Stimulated activated CD8-positive, alpha-beta memory T cell treated with anti-CD3 and anti-CD28 coated beads, Interleukin-7, amount 100 ng/mL, for 4 hours (primary cell): ENCODE data around the gene IMPA2.

Source experiments
- DNase-seq, 2 donors: peaks; one replicate each; pipeline ENCODE4 v3.0.0-alpha.2; 2020; ENCODE audit warnings: low read depth in 2 of 2

IMPA2 gene

DNA sequence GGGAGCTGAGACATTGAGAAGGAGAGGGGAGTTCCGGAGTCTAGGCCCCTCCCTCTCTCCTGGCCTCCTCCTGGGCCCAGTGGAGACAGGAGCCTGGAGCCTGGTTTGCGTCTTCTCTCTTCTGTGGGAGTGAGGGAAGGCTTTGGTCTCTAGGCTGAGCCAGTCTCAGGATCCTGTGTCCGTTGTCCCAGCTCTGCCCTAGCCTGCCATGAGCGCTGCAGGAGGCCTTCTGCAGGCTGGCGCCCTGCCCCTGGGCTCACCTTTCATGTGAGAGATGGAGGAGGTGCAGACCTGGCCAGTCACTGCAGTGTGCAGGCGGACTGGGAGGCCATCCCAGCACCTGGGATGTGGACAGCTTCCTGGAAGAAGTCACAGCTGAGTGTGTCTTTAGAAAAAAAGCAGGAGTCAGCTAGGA, 8.7 kb downstream of the IMPA2 start:
- DNase-seq, result no peak

DNA sequence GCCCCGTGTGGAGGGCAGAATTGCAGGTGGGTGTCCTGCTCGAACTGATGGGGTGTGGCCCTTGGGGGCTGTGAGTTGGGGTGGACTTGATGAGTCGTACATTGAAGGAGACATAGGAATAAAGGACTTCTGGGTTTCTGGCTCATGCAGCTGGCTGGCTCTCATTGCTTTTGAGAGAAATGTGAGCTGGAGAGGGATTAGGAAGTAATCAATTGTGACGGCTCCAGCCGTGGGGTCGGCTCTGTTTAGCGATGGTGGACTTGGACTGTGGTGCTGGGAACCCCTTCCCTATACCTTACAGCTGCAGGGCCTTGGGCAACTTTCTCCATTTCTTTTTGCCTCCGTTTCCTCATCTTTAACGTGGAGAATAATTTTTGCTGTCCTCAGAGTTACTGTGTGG, 9.2 kb downstream of the IMPA2 start:
- no peak for DNase-seq

DNA sequence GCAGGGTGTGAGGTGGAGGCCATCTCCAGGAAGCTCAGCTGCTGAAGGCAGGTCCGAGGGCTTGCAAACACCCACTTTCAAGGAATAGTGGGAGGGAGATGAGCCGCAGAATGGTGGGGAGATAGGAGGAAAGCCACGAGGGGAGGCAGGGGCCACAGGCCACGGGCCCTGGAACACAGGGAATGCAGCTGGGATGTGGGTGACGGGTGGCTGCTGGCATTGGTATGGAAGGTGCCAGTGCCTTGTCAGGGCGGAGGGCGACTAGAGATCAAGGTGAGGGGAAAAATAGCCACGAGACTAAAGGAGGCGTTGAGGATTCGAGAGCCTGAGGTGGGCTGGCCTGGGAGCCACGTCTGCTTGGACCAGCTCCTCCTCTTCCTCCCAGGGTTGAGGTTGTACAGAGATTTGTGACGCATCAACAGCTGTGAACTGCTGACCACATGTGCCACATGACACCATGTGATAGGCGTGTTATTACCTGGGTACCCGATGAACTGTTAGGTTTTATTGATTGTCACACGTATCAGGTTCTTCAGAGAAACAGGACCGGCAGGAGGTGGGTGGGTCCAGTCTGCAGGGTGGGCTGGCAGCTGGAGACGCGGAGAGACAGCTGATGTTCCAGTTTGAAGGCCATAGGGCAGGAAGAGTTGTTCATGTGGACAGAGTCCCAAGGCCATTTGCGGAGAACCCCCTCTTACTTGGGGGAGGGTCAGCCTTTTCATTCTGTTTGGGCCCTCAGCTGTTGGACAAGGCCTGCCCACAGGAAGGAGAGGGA, 9.9 kb downstream of the IMPA2 start:
- DNase-seq, result no peak

DNA sequence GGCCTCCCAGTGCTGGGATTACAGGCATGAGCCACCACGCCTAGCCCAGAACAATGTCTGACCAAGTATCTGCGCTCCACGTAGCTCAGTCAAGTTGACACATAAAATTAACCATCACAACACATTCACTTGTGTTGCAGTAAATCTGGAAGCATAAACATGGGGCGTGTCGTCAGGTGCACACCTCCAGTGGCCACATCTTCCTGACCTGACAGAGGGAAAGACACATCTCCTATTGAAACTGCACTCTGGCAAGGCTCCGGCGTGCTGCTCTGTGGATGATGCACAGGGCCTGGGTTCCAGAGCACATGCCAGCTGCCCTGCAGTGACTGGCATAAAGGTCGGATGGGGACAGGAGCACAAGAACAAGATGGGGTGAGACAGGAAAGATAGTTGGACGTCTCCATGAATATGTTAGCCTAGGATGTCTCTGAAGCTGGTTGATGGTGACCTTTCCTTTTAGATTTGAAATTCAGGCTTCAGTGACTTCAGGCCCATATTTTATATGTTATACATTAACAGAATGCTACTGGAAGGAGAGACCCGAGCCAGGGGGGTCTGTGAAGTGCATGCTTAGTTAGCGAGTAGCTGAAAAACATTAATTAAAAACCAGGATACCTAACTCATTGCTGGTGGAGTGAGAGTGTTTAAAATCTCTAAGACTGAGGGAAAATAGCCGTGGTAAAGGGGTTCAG, 10.9 kb downstream of the IMPA2 start:
- DNase-seq, result no peak

DNA sequence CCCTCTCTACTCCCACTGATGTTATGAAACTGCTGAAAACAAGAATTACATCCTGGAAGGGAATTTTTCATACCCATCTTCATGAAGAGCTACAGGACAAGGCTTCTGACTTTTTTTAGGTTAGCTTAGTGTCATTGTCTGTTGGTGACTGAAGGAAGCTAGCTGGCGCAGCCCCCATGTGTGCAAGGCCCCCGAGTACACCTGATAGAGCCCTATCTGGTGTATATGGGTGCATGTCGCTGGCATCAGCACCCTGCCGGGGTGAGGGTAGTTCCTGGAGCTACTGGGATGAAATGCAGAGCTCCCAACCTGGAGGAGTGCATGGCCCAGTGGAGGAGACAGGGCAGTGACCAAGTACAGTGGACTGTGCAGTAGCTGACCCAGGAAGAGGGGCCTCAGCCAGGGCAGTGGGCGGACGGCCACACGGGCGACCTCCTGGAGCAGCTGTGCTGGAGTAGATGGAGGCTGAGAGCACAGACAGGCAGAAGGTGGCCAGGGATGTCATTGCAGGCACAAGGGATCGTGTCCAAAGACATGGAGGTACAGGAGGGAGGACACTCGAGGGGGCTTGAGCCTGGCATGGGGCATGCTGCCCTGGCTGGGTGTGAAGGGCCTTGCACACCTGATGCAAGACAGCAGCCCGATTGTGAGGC, 12.1 kb downstream of the IMPA2 start:
- no peak for DNase-seq

DNA sequence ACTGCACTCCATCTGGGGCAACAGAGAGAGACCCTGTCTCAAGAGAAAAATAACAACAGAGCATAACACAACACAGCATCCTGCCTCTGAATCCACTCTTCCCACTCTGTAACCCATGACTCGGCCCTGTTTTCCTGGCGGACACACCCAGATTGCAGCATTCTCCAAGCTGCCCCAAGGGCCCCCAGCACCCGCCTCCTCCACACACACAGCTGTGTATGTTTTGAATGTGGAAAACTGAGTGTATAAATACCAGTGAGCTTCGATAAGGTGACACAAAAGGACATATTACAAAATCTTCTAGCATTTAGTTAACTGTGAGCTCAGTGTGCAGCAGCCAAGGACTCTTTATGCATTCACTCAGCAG, 13.0 kb downstream of the IMPA2 start:
- no peak for DNase-seq

DNA sequence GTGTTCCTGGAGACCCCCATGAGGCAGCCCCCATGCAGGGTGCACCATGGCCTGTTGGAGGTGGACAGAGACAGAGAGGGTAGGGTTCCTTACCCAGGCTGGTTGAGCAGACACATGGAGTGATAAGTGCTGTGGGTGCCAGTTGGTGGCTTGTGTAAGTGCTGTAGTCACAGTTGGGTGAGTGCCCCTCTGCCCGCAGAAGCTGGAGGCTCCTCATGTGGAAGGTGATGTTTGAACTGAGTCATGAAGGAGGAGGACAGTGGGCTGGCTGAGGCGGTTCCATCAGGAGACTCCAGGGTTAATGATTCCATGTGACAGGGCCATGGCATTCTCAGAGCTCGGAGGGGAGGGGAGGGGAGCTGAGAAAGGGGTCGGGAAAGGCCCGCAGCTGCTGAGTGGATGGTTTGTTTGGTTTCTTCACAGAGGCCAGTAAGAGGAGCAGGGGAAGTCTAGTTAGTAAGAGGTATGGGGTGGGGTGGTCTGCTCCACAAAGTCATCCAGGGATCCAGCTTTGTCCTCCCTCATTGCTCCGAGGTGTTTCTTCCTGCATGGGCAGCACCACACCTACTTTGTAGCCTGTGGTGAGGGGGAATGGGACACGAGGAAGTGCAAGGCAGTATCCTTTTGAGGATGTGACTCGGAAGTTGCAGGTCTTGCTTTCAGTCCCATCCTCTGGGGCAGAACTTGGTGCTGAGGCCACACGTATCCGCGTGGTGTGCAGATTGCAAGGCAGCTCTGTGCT, 13.6 kb downstream of the IMPA2 start:
- no peak for DNase-seq

DNA sequence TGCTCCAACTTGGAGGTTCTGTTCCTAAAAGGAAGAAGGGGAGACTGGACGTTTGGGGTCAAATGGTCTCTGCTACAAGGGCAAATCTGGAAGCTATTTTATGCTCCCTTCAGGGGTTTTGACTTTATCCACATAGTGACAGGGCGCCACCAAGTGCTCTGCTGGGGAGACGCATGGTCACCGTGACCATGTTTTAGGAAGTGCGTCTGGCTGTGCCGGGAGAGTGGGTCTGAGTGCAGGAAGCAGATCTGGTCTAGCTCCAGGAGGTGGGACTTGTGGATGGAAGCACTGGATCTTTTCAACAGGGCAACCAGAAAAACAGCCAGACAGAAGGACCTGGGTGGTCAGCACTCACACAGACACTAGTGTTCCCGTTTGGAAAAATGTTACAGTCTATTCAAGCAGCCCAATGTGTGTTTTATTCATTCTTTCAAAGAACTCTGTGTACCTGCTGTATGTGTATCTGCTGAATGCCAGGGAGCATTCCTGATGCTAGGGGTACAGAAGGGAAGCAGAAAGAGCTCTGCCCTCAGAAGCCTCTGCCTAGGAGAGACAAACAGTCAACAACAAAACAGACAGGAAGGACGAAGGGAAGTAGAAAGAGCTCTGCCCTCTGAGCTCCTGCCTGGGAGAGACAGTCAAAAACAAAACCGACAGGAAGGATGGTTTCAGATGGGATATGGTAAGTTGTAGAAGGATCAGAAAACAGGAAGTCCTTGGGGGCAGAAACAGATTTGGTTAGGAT, 14.3 kb downstream of the IMPA2 start:
- peak in 1 of 2 donors; percentile 19 for DNase-seq

DNA sequence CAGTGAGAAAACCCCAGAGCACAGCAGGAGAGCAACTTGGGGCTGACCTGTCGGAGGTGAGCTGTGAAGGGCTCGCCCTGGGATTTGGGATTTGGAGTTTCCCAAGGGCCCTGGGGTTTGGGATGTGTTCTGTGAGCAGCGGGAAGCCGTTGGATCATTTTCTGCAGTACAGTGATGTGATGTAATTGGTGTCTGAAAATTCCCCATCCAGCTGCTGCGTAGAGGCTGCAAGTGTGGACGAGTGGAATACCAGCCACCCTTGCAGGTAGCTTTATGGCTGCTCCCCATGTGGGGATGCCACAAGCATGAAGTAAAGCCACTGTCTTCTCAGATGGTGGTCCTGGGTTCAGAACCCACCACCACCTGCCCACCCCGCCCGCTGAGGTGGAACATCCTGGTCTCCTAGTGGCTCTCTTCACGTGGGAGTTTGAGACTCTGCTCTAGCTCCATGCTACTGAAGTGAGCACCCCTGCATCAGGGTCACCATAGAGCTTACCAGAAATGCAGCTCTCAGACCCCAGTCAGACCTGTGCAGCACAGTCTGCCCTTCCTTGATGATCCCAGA, 15.0 kb downstream of the IMPA2 start:
- DNase-seq, result no peak

DNA sequence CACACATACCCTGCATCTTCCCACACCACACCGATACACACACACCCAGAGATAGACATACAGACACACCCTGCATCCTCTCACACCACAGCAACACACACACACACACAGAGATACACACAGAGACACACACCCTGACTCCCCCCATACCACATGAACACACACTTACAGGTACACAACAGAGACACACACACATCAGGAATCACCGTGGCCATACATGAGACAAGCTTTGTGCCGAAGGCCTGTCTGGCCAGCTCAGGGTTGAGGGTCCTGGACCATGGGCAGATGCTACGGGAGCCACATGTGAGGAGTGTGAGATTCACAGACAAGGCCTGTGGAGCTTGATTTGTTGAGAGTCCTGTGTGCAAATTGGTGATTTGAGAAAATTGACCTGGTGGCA, 15.6 kb downstream of the IMPA2 start:
- no peak for DNase-seq

DNA sequence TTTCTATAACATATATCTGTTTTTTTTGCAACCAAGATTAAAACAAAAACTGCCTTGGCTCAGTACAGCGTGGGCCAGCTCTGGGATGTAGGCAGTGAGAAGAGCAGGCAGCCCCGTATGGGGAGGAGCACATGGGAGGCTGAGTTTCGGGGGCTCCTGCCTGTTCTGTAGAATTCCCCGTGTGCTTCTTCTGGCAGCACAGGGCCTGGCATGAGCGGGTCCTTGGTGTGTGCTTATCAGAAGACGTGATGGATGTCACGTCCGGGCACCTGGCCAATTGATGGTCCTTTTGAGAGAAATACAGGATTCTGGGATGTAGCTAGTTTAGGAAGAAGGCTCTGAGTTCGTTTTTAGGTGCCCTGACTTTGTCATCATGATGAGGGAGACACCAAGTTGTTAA, 16.2 kb downstream of the IMPA2 start:
- no peak for DNase-seq

DNA sequence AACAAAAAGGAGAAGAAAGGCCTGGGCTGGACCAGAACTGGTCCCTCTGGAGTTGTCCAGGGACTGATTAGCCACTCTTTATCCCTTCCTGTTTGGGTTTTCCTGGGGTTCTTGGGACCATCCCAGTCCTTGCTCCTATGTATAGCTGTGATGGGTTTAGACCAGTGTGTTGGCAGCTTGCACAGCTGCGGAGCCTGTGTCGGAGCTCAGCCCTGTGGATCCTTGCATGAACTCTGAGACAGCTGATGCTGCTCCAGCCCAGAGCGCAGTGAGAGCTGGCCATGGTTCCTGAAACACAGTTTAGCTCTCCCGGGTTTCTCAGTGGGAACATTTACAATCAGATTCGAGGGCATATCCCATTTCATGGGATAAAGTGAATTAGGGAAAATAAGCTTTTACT, 16.9 kb downstream of the IMPA2 start:
- no peak for DNase-seq

DNA sequence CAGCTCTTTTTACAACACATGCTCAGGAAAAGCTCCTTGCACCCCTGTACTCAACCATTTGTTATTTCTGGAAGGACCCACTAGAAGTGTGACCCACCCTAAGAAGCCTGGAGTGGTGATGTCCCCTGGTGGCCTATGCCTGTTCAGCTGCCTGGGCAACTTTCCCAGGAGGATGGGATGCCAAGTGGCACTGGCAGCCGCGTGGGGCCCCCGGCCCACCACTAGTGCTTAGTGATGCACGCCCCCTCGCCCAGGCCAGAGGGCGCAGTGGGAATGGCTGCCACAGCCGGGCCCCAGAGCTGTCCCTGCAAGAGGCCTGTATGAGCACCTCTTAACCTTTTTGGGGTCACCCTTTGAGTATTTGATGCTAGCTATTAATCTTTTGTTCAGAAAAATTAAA, 18.1 kb downstream of the IMPA2 start:
- DNase-seq, result no peak

DNA sequence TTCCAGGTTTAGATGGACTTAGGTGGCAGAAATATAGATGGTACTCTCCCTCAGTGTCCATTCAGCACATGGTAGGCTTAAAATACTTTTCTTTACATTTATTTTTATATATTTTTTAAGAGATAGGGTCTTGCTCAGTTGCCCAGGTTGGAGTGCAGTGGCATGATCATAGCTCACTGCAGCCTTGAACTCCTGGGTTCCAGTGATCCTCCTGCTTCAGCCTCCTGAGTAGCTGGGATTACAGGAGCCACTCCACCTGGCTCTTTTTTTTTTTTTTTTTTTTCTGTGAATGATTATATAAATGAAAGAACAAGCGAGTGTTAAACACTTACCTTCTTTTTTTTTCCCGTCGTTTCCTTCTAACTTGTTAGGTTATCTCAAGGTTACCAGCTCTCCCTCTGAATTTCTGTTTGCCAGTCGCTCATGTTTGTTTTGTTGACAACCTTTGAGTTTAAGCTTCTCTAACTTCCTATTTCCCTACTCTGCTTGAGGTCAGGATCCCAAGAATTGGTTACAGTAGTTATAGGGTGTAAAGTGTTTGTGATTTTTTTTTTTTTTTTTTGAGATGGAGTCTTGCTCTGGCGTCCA, 18.9 kb downstream of the IMPA2 start:
- DNase-seq, result no peak

DNA sequence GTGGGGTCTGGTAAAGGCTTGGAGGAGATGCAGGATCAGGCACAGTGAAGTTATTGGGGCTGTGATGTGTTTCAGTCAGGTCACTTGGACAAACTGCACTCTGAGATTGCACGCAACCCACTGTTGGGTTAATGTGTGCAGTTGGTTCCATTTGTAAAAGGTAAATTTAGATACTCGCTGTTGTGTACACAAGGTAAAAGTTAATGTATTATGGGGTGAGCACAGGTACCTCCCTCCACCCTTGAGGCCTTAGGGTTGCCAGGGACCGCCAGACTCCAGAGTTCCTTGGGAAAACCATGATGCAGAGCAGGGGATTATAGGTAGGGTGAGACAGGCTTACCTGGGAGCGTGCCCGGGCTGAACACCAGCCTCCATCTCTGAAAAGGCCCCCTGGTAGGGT, 20.1 kb downstream of the IMPA2 start:
- DNase-seq, result no peak

DNA sequence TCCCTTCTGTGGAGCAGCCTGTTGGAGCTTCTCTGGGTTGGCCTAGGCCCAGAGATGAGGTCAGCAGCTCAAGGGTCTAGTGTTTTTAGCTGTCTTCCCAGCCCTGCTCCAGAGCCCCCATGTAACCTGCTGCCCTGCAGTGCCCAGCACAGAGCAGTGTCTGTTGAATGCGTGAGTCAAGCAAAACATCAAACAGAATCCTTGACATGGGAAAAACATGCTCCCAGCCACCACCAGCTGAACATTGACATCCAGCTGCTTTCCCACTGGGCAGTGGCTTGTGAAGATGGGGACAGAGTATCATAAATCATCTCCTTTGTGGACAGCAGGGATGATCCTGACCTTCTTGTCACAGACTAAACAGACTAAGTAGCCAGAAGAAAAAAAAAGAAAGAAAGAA, 22.6 kb downstream of the IMPA2 start:
- no peak for DNase-seq

DNA sequence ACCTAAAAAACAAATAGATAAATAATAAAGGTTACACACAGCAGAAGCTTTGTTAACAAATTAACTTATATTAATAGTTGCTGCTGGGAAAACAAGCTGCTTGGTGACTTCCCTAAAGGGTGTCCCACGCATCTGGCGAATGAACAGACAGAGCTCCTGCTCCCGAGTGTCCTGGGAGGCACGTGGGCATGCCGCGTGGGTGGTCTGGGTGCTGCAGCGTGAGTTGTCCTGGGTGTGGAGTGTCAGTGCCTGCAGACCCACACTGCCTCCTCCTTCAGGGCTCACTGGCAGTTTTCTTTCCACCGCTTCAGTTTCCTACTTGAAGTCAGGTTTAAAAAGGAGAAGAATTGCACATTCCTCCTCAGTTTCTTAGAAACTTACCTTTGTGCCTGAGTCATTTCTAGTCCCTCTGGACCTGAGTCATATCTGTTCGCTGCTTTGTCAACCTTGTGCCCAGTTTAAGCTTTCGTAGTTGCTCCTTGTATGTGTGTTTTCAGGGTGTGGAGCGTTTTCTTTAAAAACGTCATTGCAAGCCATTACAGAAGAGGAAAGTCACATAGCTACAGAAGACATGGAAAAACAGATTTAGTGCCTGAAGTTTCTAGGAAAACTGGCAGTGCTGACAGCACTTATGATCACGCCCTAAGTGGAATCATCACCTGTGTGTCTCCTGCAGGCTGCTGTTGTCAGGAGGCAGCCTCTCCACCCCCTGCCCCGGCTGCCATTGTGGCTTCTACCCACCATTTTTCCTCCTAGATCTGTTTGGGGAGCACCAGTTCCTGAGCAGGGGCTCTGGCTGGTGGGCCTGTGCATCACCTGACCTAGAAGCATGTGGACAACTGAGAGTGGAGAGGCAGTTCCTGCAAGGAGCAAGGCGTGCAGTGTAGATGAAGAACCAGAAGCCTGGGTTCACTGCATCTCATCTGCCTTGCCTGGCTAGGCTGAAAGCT, 24.5 kb downstream of the IMPA2 start:
- DNase-seq, result no peak

DNA sequence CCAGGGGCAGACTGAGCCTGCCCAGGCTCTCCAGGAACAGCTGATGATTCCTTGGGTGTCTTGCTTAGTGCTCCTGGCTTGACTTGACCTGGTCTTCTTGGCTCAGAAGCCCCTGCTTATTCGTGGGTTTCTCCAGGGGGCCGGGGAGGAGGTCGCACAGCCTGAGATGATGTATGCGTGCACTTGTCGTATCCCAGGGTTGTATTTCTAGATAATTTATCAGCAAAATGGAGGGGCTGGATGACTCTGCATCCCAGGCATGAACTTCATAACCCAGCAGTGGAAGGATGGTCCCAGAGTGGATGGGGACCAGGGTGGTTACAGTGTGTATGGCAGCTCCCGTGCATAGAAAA, 25.2 kb downstream of the IMPA2 start:
- DNase-seq, result no peak

DNA sequence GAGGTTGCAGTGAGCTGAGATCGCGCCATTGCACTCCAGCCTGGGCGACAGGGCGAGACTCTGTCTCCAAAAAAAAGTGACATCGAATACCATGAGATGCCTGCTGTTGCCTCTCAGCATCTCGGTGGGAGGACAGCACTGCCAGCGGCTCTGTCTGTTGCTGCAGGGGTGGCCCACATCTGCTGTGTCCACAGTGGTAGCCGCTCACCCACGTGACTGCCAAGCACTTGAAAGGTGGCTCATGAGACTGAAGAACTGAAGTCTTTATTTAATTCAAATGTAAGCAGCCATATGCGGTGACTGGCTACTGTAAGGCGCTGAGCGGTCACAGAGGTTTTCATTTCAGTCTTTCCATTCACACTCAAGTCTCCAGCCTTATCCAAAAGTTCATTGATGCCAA, 25.8 kb downstream of the IMPA2 start:
- no peak for DNase-seq

DNA sequence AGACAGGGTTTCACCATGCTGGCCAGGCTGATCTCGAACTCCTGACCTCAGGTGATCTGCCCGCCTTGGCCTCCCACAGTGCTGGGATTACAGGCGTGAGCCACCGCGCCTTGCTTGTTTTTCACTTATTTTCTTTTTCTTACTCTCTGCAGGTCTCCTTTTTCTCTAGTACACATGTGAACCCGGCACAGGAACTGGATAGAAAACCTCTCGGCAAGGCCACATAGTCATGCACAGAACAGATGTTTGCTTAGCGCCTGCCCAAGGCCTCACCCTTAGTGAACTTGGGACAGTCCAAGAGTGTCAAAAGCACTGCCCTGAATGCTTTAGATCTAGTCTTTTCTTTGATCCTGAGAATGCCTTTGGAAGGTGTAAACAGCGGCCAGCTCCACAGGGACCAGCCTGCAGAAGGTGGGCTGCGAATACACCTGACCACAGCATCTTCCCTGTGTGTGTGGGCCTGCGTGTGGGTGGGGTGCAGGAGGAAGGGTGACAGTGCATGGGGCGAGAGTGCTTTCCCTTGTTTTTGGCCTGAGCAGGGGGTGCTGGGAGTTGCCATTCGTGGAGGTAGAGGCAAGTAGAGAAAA, 27.0 kb downstream of the IMPA2 start:
- DNase-seq, result no peak
